GM19324 (cell line): ENCODE measurements around the gene ZNF668.

Source experiments
- ATAC-seq: cut with Tn5 transposase; IDR thresholded peaks from one replicate; pipeline ENCODE4 v1.9.1; 2021; ENCODE audit warnings: mild to moderate bottlenecking, moderate library complexity; ENCODE audit not compliant: unreplicated experiment, low FRiP score

ZNF668 gene

DNA sequence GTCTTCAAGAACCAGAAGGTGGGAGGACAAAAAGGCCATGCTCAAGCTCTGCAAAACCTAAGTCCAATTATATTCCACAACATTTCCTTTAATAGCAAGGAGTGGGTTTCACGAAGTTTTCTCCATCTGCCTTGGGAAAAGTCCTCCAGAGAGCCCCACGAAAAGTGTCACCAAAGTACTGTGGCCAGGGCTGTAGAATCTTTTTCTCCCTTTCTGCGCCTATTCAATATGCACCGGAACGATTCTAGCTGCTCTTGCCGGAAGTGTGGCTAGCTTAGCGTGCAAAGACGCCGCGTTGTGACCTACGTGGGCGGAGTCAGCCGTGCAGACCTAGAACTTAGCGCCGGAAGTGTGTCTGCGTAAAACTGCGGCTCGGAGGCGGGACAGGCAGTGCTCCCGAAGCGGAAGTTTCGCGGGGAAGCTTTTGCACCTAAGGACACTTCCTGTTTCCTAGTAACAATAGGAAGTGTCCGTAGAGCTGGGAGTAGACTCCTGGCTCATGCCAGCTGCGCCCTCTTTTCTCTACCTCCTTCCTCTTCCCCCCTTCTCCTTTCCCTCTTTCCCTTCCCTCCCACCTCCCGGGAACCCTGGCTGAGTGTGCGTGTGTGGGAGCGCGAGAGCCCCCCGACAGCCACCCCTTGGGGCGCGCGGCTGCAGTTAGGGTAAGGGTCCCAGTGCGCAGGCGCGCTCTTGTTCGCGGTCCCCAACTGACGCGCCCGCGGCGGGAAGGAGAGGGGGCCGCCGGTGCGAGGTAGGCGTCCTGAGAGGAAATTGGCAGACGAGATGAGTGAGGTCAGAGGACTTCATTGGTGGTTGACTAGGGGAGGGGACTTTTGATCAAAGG lies at the start of gene ZNF668, which contains the start of gene ZNF646:
ZNF668 (minus strand) TSS at position 271 of the 844 bp plus-strand sequence. CDS start 9,781 bp downstream, outside the sequence.
ZNF646 (plus strand) TSS at position 453 of the 844 bp plus-strand sequence. CDS start 1,903 bp downstream, outside the sequence.
- ATAC-seq = peak; percentile 81

GRCh38 chr16:31120129-31120528 lies 46.1 kb upstream of the ZNF668 start:
- ATAC-seq = no peak

DNA sequence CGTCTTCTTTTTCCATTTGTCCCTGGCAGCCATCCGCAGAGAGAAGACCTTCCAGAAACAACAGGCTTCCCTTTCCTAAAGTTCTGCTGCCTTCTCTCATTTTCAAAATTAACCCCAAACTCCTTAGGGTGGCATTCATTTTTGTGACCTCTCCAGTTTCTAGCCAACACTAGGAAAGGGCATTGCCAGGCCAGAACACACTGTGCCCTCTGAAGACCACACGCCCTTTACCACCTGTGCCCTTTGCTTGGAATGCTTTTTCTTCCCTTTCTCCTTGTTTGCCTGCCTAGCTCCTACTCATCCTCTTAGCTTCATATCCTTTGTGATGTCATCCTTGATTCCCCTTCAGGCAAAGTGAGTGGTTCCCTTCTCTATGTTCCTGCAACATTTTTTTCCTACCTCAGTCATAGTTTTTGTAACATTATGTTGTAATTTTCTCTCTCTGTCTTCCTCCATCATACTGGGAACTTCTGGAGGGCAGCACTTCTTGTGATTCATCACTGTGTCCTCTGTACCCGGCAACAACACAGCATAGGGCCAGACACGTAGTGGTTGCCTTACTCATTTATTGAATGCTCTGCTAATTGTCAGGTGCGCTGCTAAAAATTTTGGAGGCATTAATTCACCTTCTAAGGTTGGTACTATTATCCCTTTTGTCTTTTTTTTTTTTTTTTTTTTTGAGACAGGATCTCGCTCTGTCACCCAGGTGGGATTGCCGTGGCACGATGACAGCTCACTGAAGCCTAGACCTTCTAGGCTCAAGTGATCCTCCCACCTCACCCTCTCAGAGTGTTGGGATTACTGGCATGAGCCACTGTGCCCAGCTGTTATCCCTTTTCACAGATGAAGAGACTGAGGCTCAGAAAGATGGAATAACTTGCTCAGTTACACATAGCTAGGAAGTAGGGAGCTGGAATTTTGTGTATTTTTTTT lies 44.4 kb upstream of the ZNF668 start:
- ATAC-seq = no peak

DNA sequence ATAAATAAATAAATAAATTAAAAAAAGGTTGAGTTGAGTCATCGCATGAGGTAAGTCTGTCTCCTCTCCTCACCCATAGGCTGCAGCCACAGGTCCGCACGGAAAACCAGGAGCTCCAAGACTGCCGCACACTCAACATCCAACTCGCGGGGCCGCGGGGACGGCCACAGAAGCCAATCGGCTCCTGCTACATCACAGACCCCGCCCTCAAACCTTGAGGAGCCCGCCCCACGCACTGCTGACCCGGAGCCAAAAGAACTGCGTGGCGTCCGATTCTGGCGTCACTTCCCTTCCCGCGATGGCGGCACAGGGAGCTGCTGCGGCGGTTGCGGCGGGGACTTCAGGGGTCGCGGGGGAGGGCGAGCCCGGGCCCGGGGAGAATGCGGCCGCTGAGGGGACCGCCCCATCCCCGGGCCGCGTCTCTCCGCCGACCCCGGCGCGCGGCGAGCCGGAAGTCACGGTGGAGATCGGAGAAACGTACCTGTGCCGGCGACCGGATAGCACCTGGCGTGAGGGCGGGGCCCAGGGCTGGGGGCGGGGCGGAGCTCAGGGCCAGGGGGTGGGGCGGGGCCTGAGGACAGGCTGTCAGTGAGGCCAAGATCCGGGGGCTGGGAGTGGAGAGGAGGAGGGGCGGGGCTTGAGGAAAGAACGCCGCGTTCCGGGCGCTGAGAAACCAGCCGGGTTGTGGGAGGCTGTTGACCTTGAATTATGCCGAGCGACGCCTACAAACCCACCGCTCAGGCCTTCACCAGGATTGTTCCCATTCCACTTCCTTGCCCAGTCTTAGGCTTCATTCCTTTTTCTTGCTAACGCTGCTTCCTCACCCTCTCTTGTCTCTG lies 43.6 kb upstream of the ZNF668 start, which contains the start of gene KAT8:
KAT8 (plus strand) TSS at position 281 of the 839 bp plus-strand sequence; CDS start at position 299, 18 bp downstream.
- peak; percentile 92 for ATAC-seq

- no peak for ATAC-seq
Observed at GRCh38 chr16:31114468-31114867, 40.4 kb upstream of the ZNF668 start.

- ATAC-seq = no peak
Observed at GRCh38 chr16:31113121-31114120, 39.4 kb upstream of the ZNF668 start.

DNA sequence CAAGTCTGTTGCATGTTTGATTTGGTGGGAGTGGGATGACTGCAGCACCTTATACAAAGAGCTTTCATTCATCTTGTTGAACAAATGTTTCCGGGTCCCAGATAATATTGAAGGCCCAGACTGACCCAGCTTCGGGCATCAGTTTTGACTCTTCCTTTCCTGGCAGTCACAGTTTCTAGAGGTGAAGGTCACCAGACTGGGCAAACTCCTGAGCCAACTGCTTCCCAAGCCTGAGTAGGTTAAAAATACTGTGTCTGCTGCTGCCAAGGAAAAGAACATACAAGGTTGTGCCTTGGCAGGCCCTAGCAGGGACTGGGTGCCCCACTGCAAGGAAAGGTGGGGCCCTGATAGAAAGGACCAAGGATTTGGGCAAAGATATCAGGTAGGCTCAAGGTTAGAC lies 38.7 kb upstream of the ZNF668 start:
- ATAC-seq = no peak

GRCh38 chr16:31111881-31112466 lies 37.9 kb upstream of the ZNF668 start:
- ATAC-seq = no peak

- ATAC-seq = no peak
Observed at GRCh38 chr16:31110106-31111034, 36.3 kb upstream of the ZNF668 start.

DNA sequence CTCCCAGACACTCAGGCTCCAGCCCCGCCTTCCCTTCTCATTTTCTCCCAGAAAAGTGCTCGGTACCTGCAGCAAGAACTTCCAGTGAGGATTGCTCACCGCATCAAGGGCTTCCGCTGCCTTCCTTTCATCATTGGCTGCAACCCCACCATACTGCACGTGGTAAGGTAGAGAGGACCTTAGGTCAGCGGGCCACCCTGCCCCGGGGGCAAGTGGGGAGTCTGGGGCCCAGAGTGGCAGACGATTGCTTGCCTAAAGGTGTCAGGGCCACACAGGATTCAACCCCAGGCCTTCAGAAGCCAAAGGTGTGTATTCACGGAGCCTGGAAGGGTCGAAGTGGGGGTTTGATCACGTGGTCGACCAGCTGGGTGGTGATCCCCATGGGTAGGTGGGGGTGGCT lies 35.6 kb upstream of the ZNF668 start:
- ATAC-seq = no peak

GRCh38 chr16:31108794-31109558 lies 34.9 kb upstream of the ZNF668 start:
- no peak for ATAC-seq

DNA sequence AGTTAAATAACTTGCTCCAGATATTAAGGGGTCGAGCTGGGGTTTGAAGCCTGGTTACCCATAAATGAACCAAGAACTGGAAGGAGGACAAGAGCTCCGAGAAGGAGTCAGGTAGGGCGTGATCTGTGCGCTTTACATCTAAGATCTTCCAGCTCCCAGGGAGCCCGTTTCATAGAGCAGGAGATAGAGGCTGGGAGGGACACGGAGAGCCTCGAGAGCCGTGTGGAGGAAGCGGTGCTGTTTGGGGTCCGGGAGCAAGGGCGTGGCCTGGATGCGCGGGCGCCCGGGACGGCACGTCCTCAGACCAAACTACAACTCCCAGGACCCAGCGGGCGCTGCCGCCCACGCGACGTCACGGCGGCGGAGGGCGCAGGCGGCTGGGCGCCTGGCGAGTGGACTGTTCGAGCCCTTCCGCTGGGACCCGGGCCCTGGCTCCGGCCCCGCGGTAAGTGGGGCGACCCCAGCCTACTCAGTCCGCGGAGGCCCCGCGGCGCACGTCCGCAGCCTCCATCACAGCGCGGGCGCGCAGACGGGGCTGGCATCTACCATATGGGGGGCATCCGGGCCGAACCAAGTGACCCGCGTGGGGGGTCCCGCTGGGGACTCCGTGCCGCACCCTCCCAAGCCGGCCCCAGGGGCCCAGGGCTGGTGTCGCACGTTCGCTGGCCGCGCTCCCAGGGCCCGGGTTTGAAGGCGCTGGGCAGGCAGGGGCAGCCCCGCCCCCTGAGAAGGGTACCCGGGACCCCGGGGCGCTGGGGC lies 34.2 kb upstream of the ZNF668 start, which contains the start of gene BCKDK:
BCKDK (plus strand) TSS at position 352 of the 759 bp plus-strand sequence. CDS start 838 bp downstream, outside the sequence.
- ATAC-seq = peak; percentile 83

DNA sequence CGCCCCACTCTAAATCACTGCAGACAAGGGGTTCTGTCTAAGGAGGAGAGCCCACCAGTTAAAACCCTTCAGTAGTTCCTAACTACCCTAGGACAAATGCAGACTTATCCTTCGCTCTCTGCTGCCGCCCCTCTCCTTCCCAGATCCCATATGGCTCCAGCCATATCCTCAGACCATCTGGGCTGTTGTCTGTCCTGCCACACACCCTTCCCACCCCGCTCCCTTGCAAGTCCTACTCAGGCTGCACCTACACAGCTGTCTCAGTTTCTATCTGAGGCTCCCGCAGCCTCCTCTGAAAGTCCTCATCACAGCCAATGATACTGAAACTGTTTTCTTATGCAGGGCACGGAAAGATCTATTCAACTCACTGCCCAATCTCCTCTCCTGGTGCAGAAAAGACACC lies 33.4 kb upstream of the ZNF668 start:
- peak; percentile 40 for ATAC-seq

DNA sequence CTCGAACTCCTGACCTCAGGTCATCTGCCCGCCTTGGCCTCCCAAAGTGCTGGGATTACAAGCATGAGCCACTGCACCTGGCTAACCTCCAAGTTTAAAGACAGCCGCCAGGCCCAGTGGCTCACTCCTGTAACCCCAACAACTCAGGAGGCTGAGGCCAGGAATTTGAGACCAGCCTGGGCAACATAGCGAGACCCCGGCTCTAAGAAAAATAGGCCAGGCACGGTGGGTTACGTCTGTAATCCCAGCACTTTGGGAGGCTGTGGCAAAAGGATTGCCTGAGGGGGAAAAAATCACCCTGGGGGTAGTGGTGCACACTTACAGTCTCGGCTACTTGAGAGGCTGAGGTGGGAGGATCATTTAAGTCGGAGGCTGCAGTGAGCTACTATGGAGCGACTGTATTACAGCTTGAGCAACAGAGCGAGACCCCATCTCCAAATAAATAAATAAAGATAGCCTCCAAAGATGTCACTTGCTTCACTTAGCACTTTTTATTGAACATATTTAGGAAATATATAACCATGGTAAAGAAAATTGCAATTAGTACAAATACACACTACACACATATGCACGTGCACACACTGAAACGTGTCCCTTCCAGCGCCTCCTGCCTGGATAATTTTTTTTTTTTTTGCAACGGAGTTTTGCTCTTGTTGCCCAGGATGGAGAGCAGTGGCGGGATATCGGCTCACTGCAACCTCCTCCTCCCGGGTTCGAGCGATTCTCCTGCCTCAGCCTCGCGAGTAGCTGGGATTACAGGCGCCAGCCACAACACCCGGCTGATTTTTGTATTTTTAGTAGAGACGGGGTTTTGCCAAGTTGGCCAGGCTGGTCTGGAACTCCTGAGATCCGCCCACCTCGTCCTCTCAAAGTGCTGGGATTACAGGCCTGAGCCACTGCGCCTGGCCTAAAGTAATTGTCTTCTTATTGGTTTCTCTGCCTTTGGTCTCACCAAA lies 32.7 kb upstream of the ZNF668 start:
- ATAC-seq = no peak
